Thyroid gland (tissue), 4 donors: Measurements from ENCODE around the gene PROZ. TPM values are rescaled to one million over a fixed set of nuclear protein-coding genes. Genes with fewer than 3 reads are reported as not detected.

Experiments used
- DNase-seq, 2 donors: peaks; one replicate each; pipeline ENCODE4 v3.0.0-alpha.2; 2019
- H3K27ac ChIP-seq, 3 donors: fragments of 200-600 bp; sonication (generic); 1 replicate in 2 of 3; 2 replicates in 1 of 3; pipeline ENCODE4 v1.5.1; 2016 to 2019; ENCODE audit warnings: mild to moderate bottlenecking in 1 of 3, moderate library complexity in 1 of 3
- H3K27me3 ChIP-seq: fragments of 200-600 bp; sonication (generic); one replicate; pipeline ENCODE4 v1.5.1; 2019
- H3K36me3 ChIP-seq, 2 donors: fragments of 200-600 bp; sonication (generic); one replicate each; pipeline ENCODE4 v1.5.1; 2016 to 2019
- H3K4me1 ChIP-seq, 2 donors: fragments of 200-600 bp; sonication (generic); one replicate each; pipeline ENCODE4 v1.5.1; 2017 to 2019
- H3K4me3 ChIP-seq, 3 donors: fragments of 200-600 bp; sonication (generic); replicated peaks in 1 of 3; 1 replicate in 2 of 3; 2 replicates in 1 of 3; pipeline ENCODE4 v1.5.1; 2016; ENCODE audit warnings: mild to moderate bottlenecking in 1 of 3
- H3K9me3 ChIP-seq: fragments of 200-600 bp; sonication (generic); one replicate; pipeline ENCODE4 v1.5.1; 2017
- CTCF ChIP-seq, 6 experiments: fragments of 200-600 bp in 3 of 6; fragments of 450-650 bp in 3 of 6; sonication (generic) in 3 of 6; IDR thresholded peaks; one replicate each; pipeline ENCODE4 v1.5.1; 2016 to 2019; ENCODE audit warnings: antibody characterized with exemption in 6 of 6, mild to moderate bottlenecking in 2 of 6, inconsistent platforms in 1 of 6, moderate library complexity in 1 of 6
- POLR2A ChIP-seq, 2 donors: fragments of 450-650 bp; IDR thresholded peaks; one replicate each; pipeline ENCODE4 v1.6.1; 2017; ENCODE audit warnings: antibody characterized with exemption in 2 of 2, mild to moderate bottlenecking in 2 of 2, moderate library complexity in 1 of 2
- WGBS, 2 donors: methylation state at CpG; one replicate each; pipeline ENCODE4 v1.1.5; 2017; 5-methylcytosine and 5-hydroxymethylcytosine counted together
- intact Hi-C: fragments of 100-400 bp; cut with DNase I; formaldehyde crosslinking; loops from one replicate; pipeline ENCODE4 v1.15.1; 2023
- total RNA-seq, 4 donors: library from RNA; depleted of rRNA; stranded (reverse); fragments of >200 nt; gene quantifications; one replicate each; pipeline ENCODE4 v1.2.3, GENCODE V29; 2016

Gene PROZ
- total RNA-seq, 4 donors from 2014 or later, result not detected

- Histone ChIP-seq H3K9me3 (no peaks in the 10 kb centered on the region), H3K4me3 (no peak overlapping the region), H3K27ac (no peak overlapping the region), H3K27me3 (no peaks in the 10 kb centered on the region), H3K4me1 (peaks cover 27 to 42% of the 10 kb centered on the region in 2 donors), H3K36me3 (no peaks in the 10 kb centered on the region)
- intact Hi-C loops, result loop anchor here (10.0 kb wide), 1 partner anchor 94 kb away; no protein-coding TSS in a partner anchor
- WGBS, 2 donors, result 89 to 92% methylated on average over 6 of the region's 6 CpGs
- no peak for DNase-seq
- no peak for TF ChIP-seq CTCF (IDR thresholded peaks at IDR 0.05)
- TF ChIP-seq POLR2A (IDR thresholded peaks at IDR 0.05), result no peak
Observed at GRCh38 chr13:113210833-113211232, 52.4 kb downstream of the PROZ start.

- H3K36me3 ChIP-seq, result no peaks in the 10 kb centered on the region
- H3K27me3 ChIP-seq, result no peaks in the 10 kb centered on the region
- DNase-seq, result no peak
- 97 to 98% methylated on average over 10 of the region's 10 CpGs for WGBS, 2 donors
- H3K4me1 ChIP-seq, result peaks cover 34 to 45% of the 10 kb centered on the region in 2 donors
- TF ChIP-seq CTCF (IDR thresholded peaks at IDR 0.05), result no peak
- TF ChIP-seq POLR2A (IDR thresholded peaks at IDR 0.05), result no peak
- H3K27ac ChIP-seq, result no peak overlapping the region
- no peaks in the 10 kb centered on the region for H3K9me3 ChIP-seq
- intact Hi-C loops, result loop anchor here (10.0 kb wide), 1 partner anchor 93 kb away; no protein-coding TSS in a partner anchor
- no peak overlapping the region for H3K4me3 ChIP-seq
Observed at GRCh38 chr13:113211774-113212173, 53.3 kb downstream of the PROZ start.

DNA sequence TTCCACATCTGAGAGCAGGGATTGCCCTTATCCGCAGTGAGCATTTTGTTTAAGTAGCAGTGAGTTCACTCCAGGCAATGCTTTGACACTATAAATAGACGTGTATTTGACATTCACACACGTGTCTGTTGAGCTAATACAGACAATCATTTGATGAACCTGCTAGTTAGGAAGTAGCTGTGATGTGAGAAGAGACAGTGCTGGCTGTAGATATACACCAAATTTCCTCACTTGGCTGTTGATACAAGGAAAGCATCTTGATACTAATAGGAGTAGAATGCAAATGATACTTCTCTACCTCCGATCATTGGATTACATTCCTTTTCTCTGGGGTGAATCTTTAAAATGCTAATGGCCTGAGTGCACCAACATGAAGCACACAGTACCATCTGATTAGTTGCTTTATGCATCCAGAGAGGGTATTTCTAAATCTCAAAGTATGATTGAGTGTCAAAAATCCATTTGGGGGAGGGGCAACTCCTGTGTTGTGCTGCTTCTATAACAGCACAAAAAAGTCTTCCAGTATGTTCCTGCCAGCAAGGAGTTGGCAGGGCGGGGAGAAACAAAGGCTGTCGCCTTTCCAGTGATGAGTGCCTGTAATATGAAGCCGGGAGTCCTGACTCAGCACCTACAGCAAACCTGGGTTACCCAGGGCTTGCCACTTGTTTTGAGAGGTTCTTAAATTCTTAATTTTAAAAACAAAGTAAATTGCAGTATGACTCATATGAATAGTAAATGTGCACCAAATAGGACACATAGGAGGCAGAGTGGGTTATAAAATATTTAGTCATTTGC, 58.0 kb downstream of the PROZ start:
- 31 to 33% methylated on average over 7 of the region's 7 CpGs for WGBS, 2 donors
- Histone ChIP-seq H3K9me3 (no peaks in the 10 kb centered on the region), H3K4me1 (peaks cover 21 to 30% of the 10 kb centered on the region in 2 donors), H3K4me3 (no peak overlapping the region), H3K27me3 (no peaks in the 10 kb centered on the region), H3K36me3 (peaks cover 0 to 9% of the 10 kb centered on the region in 2 donors), H3K27ac (peak overlapping the region; percentile 47 to 56 (median 52))
- no peak for TF ChIP-seq CTCF (IDR thresholded peaks at IDR 0.05)
- TF ChIP-seq POLR2A (IDR thresholded peaks at IDR 0.05), result no peak
- intact Hi-C loops, result loop anchor here (10.0 kb wide), 1 partner anchor 88 kb away; no protein-coding TSS in a partner anchor
- DNase-seq, result peak; percentile 80 to 88

GRCh38 chr13:113218586-113218985, 60.1 kb downstream of the PROZ start:
- Histone ChIP-seq H3K27ac (no peak overlapping the region), H3K9me3 (no peaks in the 10 kb centered on the region), H3K4me3 (no peak overlapping the region), H3K36me3 (peaks cover 2 to 9% of the 10 kb centered on the region in 2 donors), H3K27me3 (no peaks in the 10 kb centered on the region), H3K4me1 (peaks cover 18 to 27% of the 10 kb centered on the region in 2 donors)
- 89 to 93% methylated on average over 2 to 3 of the region's 3 CpGs for WGBS, 2 donors
- DNase-seq, result no peak
- intact Hi-C loops, result loop anchor here (10.0 kb wide), 1 partner anchor 86 kb away; no protein-coding TSS in a partner anchor
- TF ChIP-seq POLR2A (IDR thresholded peaks at IDR 0.05) (no peak), CTCF (IDR thresholded peaks at IDR 0.05) (no peak)
